Left renal cortex interstitium (tissue), 4 donors: ENCODE results near the gene CCDC93. TPM values are rescaled to one million over a fixed set of nuclear protein-coding genes. Genes with fewer than 3 reads are reported as not detected.
A peak's percentile ranks its signal among the peaks of the same experiment; 100 is the strongest.

ENCODE experiments used
- DNase-seq, 4 donors: peaks; one replicate each; pipeline ENCODE4 v3.0.0-alpha.2; 2013; ENCODE audit warnings: low read depth in 4 of 4, low spot score in 2 of 4, missing footprints in 1 of 4
- polyA plus RNA-seq, 4 donors: library from polyadenylated mRNA; unstranded; fragments of 120-200 nt; gene quantifications; one replicate each; pipeline ENCODE4 v1.2.1, GENCODE V29; 2013; ENCODE audit not compliant: insufficient read length in 4 of 4

Gene CCDC93
- polyA plus RNA-seq = 10 to 100 TPM; 34.0 to 61.6 (median 45.3) TPM

GRCh38 chr2:118013724-118014491 is at the start of gene CCDC93:
CCDC93 (minus strand) TSS chr2:118014070; CDS start chr2:118013995, 75 bp downstream.
- peak; percentile 54 to 72 (median 68) for DNase-seq

GRCh38 chr2:118062669-118063068 is 48.8 kb upstream of the CCDC93 start:
- DNase-seq = no peak

GRCh38 chr2:118062048-118062447 is 48.2 kb upstream of the CCDC93 start:
- DNase-seq = no peak

- DNase-seq = no peak
Measured at GRCh38 chr2:118061135-118061955, 47.5 kb upstream of the CCDC93 start.

GRCh38 chr2:118059919-118060478 is 46.1 kb upstream of the CCDC93 start:
- no peak for DNase-seq

- no peak for DNase-seq
Measured at GRCh38 chr2:118058951-118059350, 45.1 kb upstream of the CCDC93 start.

GRCh38 chr2:118056801-118057200 is 42.9 kb upstream of the CCDC93 start:
- no peak for DNase-seq

- no peak for DNase-seq
Measured at GRCh38 chr2:118056165-118056534, 42.3 kb upstream of the CCDC93 start.

GRCh38 chr2:118055512-118056164 is 41.8 kb upstream of the CCDC93 start:
- DNase-seq = no peak

- no peak for DNase-seq
Measured at GRCh38 chr2:118054213-118055008, 40.5 kb upstream of the CCDC93 start.

GRCh38 chr2:118053681-118054080 is 39.8 kb upstream of the CCDC93 start:
- no peak for DNase-seq

GRCh38 chr2:118052474-118052873 is 38.6 kb upstream of the CCDC93 start:
- no peak for DNase-seq

GRCh38 chr2:118051826-118052358 is 38.0 kb upstream of the CCDC93 start:
- no peak for DNase-seq

- DNase-seq = no peak
Measured at GRCh38 chr2:118050974-118051373, 37.1 kb upstream of the CCDC93 start.

- no peak for DNase-seq
Measured at GRCh38 chr2:118050386-118050785, 36.5 kb upstream of the CCDC93 start.

GRCh38 chr2:118049816-118050140 is 35.9 kb upstream of the CCDC93 start:
- DNase-seq = no peak

GRCh38 chr2:118049140-118049815 is 35.4 kb upstream of the CCDC93 start:
- DNase-seq = no peak

GRCh38 chr2:118048401-118048800 is 34.5 kb upstream of the CCDC93 start:
- DNase-seq = no peak

GRCh38 chr2:118047380-118047826 is 33.5 kb upstream of the CCDC93 start:
- no peak for DNase-seq
